Skeletal muscle tissue (tissue), 4 donors: ENCODE results near the gene SRP72. TPM values are rescaled to one million over a fixed set of nuclear protein-coding genes. Genes with fewer than 3 reads are reported as not detected.

Source experiments
- H3K27ac ChIP-seq: one replicate; pipeline ENCODE4 v1.7.0; 2013; ENCODE audit warnings: mild to moderate bottlenecking, low read depth, low read length, inconsistent platforms
- H3K27me3 ChIP-seq, 3 donors: one replicate each; pipeline ENCODE4 v1.7.0; 2013; ENCODE audit warnings: low read length in 3 of 3; ENCODE audit not compliant: control insufficient read depth in 3 of 3, insufficient read depth in 3 of 3
- H3K36me3 ChIP-seq, 3 donors: one replicate each; pipeline ENCODE4 v1.7.0; 2013; ENCODE audit warnings: low read length in 3 of 3; ENCODE audit not compliant: control insufficient read depth in 3 of 3, insufficient read depth in 3 of 3
- H3K4me1 ChIP-seq, 3 donors: one replicate each; pipeline ENCODE4 v1.7.0; 2013; ENCODE audit warnings: low read length in 3 of 3, mild to moderate bottlenecking in 3 of 3; ENCODE audit not compliant: control insufficient read depth in 3 of 3, insufficient read depth in 3 of 3
- H3K4me3 ChIP-seq, 3 donors: one replicate each; pipeline ENCODE4 v1.7.0; 2013; ENCODE audit warnings: low read length in 3 of 3
- H3K9ac ChIP-seq, 3 donors: one replicate each; pipeline ENCODE4 v1.7.0; 2013; ENCODE audit warnings: low read length in 3 of 3, mild to moderate bottlenecking in 3 of 3, moderate library complexity in 2 of 3, low read depth in 1 of 3
- H3K9me3 ChIP-seq, 3 donors: one replicate each; pipeline ENCODE4 v1.7.0; 2013; ENCODE audit warnings: low read length in 3 of 3; ENCODE audit not compliant: control insufficient read depth in 3 of 3
- total RNA-seq: library from RNA; depleted of rRNA; stranded (reverse); fragments of >200 nt; gene quantifications from one replicate; pipeline ENCODE4 v1.2.3, GENCODE V29; 2014
- donor health status: Osteomylitis.

Gene SRP72
- total RNA-seq, 1 donor from 2014 or later, result 36.0 TPM

DNA sequence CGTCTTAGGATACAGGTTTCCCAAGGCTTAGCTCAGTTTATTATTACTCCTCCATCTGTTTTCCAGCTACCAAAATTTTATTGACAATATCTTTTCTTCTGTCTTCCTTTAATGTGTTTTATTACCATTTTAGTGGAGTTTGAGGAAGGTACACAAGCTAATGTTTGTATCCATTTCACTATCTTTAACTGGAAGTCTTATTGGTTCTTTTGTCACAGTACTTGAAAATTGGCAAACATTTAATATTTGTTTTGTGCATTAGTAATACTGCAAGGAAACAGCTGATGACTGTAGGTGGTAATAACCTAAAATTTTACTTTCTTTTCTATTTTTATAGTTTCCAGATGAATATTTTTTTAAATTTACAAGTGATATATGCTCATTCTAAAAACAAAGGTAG is 28.8 kb downstream of the SRP72 start:
- no peak overlapping the region for H3K27ac ChIP-seq
- H3K9me3 ChIP-seq, result no peaks in the 10 kb centered on the region
- H3K4me3 ChIP-seq, result no peak overlapping the region
- no peaks in the 10 kb centered on the region for H3K4me1 ChIP-seq
- no peaks in the 10 kb centered on the region for H3K27me3 ChIP-seq
- no peak overlapping the region for H3K9ac ChIP-seq
- peaks cover 8 to 46% (median 38%) of the 10 kb centered on the region in 3 donors for H3K36me3 ChIP-seq

DNA sequence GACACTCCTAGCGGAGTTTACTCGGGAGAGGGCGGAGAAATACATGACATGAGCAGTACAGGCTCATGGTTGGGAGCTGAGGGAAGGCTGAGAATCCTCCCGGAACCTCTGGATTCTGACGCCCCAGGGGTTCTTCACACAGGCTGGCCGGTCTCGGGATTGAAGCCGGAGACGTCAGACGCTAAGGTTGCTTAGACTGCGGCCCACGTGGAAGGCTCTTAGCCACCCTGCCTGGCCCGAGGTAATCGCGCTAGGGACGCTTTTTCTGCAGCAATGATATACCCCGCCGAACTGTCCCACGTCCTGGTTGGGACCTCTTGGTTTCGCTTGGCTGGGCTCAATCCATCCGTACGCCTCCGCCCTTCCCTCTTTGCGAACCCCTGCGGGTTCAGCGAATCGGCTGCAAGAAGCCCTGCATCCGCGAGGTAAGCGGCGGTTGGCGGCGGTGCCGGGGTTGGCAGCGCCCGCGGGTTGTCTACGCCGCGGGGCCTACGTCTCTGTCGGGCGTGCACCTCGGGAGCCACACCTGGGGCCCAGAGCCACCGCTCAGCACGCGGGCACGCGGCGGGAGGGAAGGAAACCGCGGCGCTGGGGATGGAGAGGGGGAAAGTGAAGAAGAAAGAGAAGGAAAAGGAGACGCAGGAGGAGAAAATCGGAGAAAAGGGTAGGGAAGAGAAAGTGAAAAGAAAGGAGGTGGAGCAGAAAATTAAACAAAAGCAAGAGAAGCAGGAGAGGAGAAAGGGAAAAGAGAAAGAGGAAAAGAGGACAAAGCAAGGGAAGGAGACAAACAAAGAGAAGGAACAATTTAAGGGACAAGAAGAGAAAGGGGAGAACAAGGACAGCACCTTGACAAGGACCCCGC is 38.1 kb downstream of the SRP72 start, which contains the start of gene ARL9:
Gene ARL9 (plus strand): TSS at position 523 of the 862 bp plus-strand sequence. CDS start 72 bp downstream, at position 595.
- no peak within 1 kb of the TSS for H3K27ac ChIP-seq
- H3K9me3 ChIP-seq, result no peaks in the 10 kb centered on the region
- H3K36me3 ChIP-seq, result peaks cover 6 to 12% (median 11%) of the 10 kb centered on the region in 3 donors
- H3K4me3 ChIP-seq, result peak within 1 kb of the TSS; percentile 70 to 81 (median 75)
- H3K4me1 ChIP-seq, result peaks cover 7 to 15% (median 10%) of the 10 kb centered on the region in 3 donors
- peaks cover 0 to 13% (median 6%) of the 10 kb centered on the region in 3 donors for H3K27me3 ChIP-seq
- peak within 1 kb of the TSS; percentile 14 to 71 (median 68) for H3K9ac ChIP-seq

DNA sequence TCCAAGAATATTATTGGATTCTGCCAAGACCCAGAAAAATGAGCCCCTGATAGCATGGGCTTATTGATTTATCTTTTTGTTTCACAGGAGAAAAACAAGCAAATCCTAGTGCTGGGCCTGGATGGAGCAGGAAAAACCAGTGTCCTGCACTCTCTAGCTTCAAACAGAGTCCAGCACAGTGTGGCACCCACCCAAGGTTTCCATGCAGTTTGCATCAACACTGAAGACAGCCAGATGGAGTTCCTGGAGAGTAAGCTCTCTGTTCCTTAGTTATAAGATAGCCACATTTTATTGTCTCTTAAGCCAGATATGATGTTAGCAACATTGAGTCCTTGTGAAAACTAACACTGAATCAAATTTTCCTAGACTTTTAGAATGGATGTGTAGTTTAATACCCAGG is 43.7 kb downstream of the SRP72 start:
- H3K9ac ChIP-seq, result no peak overlapping the region
- no peak overlapping the region for H3K4me3 ChIP-seq
- peaks cover 0 to 4% (median 3%) of the 10 kb centered on the region in 3 donors for H3K4me1 ChIP-seq
- H3K9me3 ChIP-seq, result no peaks in the 10 kb centered on the region
- H3K27ac ChIP-seq, result no peak overlapping the region
- no peaks in the 10 kb centered on the region for H3K36me3 ChIP-seq
- peaks cover 0 to 4% (median 4%) of the 10 kb centered on the region in 3 donors for H3K27me3 ChIP-seq

DNA sequence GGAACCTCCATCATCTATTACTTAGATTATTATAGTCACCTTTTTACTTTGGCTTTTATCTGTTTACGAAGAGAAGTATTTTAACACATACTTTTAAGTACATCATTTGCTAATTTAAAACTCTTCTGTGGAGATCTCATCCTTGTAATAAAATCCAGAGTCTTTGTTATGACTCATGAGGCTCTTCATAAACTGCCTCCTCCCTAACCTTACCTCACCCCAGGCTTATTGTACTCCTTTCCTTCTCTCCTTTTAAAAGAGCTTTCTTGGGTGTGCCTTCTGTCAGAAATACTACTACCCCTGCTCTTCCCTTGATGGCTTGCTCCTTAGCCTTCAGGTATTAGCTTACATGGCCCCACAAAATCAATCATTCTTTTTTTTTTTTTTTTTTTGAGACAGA is 44.7 kb downstream of the SRP72 start:
- no peaks in the 10 kb centered on the region for H3K4me1 ChIP-seq
- H3K27ac ChIP-seq, result no peak overlapping the region
- H3K4me3 ChIP-seq, result no peak overlapping the region
- H3K27me3 ChIP-seq, result no peaks in the 10 kb centered on the region
- no peaks in the 10 kb centered on the region for H3K36me3 ChIP-seq
- H3K9ac ChIP-seq, result no peak overlapping the region
- no peaks in the 10 kb centered on the region for H3K9me3 ChIP-seq

DNA sequence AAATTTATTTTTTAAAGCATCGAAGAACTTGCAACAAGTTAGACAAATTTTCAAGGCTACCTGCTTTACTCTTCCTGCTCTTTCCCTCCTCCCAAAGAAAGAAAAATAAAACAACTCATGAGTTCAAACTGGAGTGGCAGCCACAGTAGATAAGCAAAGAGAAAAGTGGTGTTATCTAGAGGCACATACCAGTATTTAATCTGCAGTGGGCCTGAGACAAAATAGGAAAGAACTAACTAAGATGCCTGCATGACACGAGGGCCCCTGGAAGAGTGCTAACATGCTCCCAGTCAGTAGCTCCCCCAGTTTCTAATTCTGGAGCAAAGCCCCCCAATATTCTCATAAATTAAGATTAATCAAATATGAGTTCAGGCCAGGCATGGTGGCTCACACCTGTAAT is 46.1 kb downstream of the SRP72 start:
- Histone ChIP-seq H3K27me3 (no peaks in the 10 kb centered on the region), H3K4me1 (no peaks in the 10 kb centered on the region), H3K36me3 (no peaks in the 10 kb centered on the region), H3K9me3 (no peaks in the 10 kb centered on the region), H3K4me3 (no peak overlapping the region), H3K9ac (no peak overlapping the region), H3K27ac (no peak overlapping the region)

DNA sequence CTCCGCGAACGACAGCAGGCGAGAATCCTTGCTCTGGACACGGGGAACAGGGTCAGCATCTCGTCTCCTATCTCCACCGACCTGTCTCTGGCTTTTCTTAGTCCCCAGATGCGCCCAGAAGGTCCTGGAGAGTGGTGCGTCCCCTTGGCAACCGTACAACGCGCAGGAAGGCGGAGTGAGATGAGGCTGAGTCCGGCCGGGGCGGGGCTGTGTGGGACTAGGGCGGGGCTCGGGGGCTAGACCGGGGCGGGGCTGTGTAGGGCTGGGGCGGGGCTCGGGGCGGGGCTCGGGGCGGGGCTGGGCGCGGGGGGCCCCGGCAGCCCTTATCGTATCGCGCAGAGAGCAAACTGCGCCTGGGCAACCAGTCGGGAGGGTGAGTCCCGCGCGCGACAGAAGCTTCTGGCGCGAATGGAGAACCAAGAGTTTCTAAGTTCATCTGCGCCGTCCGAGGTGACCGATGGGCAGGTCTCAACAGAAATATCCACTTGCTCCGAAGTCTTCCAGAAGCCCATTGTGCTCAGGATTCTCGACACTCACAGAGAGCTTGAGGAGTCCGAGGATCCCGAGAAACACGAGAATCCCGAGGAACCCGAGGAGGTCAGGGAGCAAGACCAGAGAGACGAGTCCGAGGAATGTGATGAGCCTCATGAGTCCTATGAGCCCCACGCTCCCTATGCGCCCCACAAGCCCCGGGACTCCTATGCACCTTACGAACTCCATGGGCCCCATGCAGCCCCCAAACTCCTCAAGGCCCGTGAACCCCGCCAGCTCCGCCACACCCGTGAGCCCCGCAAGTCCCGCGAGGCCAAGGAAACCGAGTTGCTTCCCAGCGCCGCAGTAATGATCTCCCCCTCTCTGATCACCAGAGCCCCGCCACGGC is 63.1 kb downstream of the SRP72 start:
- no peaks in the 10 kb centered on the region for H3K36me3 ChIP-seq
- H3K27me3 ChIP-seq, result peaks cover 15 to 23% (median 15%) of the 10 kb centered on the region in 3 donors
- peak overlapping the region; percentile 69 to 81 (median 76) for H3K4me3 ChIP-seq
- H3K9ac ChIP-seq, result peak overlapping the region; percentile 47 to 65 (median 47)
- H3K9me3 ChIP-seq, result no peaks in the 10 kb centered on the region
- H3K4me1 ChIP-seq, result peaks cover 8 to 12% (median 9%) of the 10 kb centered on the region in 3 donors
- no peak overlapping the region for H3K27ac ChIP-seq

DNA sequence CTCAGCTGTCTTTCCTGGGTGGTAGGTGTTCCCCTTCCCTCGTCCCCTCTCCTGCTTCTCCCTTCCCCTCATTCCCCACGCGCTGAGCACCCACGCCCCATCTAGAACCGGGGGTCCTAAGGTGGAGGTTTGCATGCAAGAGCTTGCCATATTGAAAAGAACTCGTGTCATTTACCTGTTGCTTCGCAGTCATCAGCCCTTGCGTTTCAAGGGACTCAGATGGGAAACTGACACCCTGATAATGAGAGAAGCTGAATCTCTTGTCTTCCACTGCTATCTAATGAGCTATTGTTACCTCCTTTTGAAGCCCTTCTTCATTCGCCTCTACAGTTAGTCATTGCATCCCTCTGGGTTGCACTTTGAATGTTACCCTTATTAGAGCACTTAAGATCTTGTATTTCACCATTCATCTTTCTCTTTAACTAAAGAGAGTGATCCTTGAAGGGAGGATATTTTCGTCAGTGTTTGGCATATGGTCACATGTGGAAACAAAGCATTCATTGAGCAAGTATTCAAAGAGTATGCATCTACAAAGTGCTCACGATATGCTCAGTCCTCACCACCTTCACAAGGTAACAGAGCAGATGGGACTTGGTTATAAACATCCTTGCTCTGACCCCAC is 63.8 kb downstream of the SRP72 start:
- no peaks in the 10 kb centered on the region for H3K9me3 ChIP-seq
- H3K36me3 ChIP-seq, result no peaks in the 10 kb centered on the region
- H3K4me3 ChIP-seq, result peak overlapping the region; percentile 69 to 81 (median 76)
- no peak overlapping the region for H3K27ac ChIP-seq
- peaks cover 15 to 23% (median 20%) of the 10 kb centered on the region in 3 donors for H3K27me3 ChIP-seq
- peak overlapping the region in 2 of 3 donors; percentile 47 to 65 for H3K9ac ChIP-seq
- H3K4me1 ChIP-seq, result peaks cover 8 to 12% (median 9%) of the 10 kb centered on the region in 3 donors

DNA sequence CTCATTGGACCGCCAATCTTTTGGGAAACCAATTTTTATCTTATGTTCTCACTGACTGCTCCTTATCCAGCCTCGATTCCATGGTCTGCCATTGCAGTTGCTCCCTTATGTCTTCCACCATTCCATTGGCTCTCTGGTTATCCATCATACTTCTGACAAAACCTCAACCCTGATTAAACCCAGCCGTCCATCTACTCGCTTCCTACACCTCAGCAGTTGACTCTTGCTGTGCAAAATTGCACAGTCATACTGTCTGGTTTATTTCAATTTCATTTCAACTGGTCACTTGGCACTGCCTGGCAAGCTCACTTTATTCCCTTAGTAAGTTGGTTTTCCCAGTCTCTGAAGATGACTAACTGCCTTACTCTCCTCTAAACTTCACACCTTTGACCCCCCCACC is 64.4 kb downstream of the SRP72 start:
- Histone ChIP-seq H3K9ac (no peak overlapping the region), H3K9me3 (no peaks in the 10 kb centered on the region), H3K27me3 (peaks cover 15 to 23% (median 20%) of the 10 kb centered on the region in 3 donors), H3K36me3 (no peaks in the 10 kb centered on the region), H3K27ac (no peak overlapping the region), H3K4me1 (peaks cover 8 to 12% (median 9%) of the 10 kb centered on the region in 3 donors), H3K4me3 (no peak overlapping the region)

DNA sequence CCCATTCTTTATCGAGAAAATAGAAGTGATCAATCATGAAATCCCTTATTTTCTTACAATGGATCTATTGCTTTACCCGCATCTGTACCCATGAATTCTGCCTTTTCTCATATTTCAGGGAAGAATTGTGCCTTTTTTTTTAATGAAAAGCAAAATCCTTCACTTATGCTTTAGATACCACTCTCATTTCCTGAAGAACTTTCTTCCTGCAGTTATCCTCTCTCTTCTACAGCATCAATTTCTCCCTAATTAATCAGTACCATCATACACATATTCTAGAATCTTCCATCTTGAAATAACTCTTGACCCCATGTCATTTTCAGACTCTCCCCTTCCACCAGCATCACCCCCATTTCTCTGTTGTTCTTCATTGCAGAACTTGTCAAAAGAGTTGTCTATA is 64.8 kb downstream of the SRP72 start:
- H3K36me3 ChIP-seq, result no peaks in the 10 kb centered on the region
- peaks cover 15 to 23% (median 20%) of the 10 kb centered on the region in 3 donors for H3K27me3 ChIP-seq
- H3K4me1 ChIP-seq, result peaks cover 8 to 12% (median 9%) of the 10 kb centered on the region in 3 donors
- H3K9me3 ChIP-seq, result no peaks in the 10 kb centered on the region
- no peak overlapping the region for H3K27ac ChIP-seq
- H3K4me3 ChIP-seq, result no peak overlapping the region
- H3K9ac ChIP-seq, result no peak overlapping the region
